Measurements from ENCODE around the gene STK32B. TPM values are rescaled to one million over a fixed set of nuclear protein-coding genes. Genes with fewer than 3 reads are reported as not detected.

Gene STK32B
- total and polyA plus RNA-seq, 2 of the 8 experiments (the other 6 are each of a cell fraction or from before 2014, with no cell fraction given) = 2.3 to 2.5 TPM

DNA sequence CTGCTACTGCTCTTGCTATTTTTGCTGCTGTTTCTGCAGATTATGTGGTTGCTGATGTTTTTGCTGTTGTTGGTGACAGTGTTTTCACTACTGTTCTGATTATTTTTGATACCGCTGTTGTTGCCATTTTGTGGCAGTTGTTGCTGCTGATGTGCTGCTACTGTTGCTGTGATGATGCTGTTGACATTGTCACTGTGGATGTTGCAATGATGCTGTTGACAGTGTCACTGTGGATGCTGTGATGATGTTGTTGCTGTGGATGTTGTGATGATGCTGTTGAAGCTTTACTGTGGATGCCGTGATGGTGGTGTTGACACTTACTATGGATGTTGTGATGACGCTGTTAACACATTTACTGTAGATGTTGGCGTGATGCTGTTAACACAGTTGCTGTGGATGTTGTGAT lies 476.8 kb downstream of the STK32B start:
- Histone ChIP-seq H2AFZ (ENCODE audit: low read length) (no peak overlapping the region), H3K9ac (replicated peaks in 1 of 4; ENCODE audit: extremely low read depth in 1 of 4, low read depth in 3 of 4, low read length in 3 of 4) (peak overlapping the region in 1 of 4 experiments; percentile 60; a peak in 1 of 7 replicates), H2BK20ac (ENCODE audit: low read length) (no peak overlapping the region), H4K20me1 (replicated peaks in 1 of 2; ENCODE audit: control insufficient read depth in 1 of 2, insufficient read depth in 2 of 2, low read length in 2 of 2) (peaks cover 0 to 3% of the 10 kb centered on the region in 2 experiments), H3K27ac (ENCODE audit: low read depth, low read length) (no peak overlapping the region; the same call in 1 of the 2 replicates), H3K27me3 (replicated peaks in 1 of 4; ENCODE audit: control insufficient read depth in 3 of 4, extremely low read depth in 1 of 4, insufficient read depth in 3 of 4, low read length in 3 of 4) (no peaks in the 10 kb centered on the region), H3K14ac (ENCODE audit: insufficient read length) (peak overlapping the region; percentile 66), H3K4me2 (ENCODE audit: insufficient read depth in 1 of 2, low read depth in 2 of 2, low read length in 2 of 2) (no peak overlapping the region), H2BK12ac (ENCODE audit: low read depth, low read length) (peak overlapping the region; percentile 61; the same call in 1 of the 2 replicates), H4K8ac (ENCODE audit: extremely low read depth, insufficient read depth, low read length) (no peak overlapping the region), H4K91ac (replicated peaks; ENCODE audit: insufficient read length, low read length) (no peak overlapping the region), H3K18ac (ENCODE audit: extremely low read depth, low read length) (no peak overlapping the region), H2BK5ac (ENCODE audit: low read depth, low read length) (0 out of 2 replicates have a peak overlapping the region, but pooled peaks have one; percentile 4), H3K4me3 (ENCODE audit: extremely low read depth in 1 of 4, insufficient read depth in 2 of 4, low read depth in 3 of 4, low read length in 4 of 4) (no peak overlapping the region), H3K79me1 (ENCODE audit: low read depth, low read length) (no peaks in the 10 kb centered on the region), H3K23me2 (ENCODE audit: low read depth, low read length) (peaks cover 4% of the 10 kb centered on the region), H3K9me3 (ENCODE audit: insufficient read depth in 2 of 2, low read depth in 1 of 2, low read length in 1 of 2) (0 out of 4 replicates have a peak, but pooled peaks cover 0 to 8% of the 10 kb centered on the region in 2 experiments), H3K56ac (replicated peaks; ENCODE audit: insufficient read length, low read depth, low read length) (no peak overlapping the region), H2BK15ac (ENCODE audit: low read length) (no peak overlapping the region), H3K79me2 (ENCODE audit: control insufficient read depth in 1 of 2, insufficient read depth in 2 of 2, low read length in 2 of 2) (no peaks in the 10 kb centered on the region), H3K36me3 (ENCODE audit: control insufficient read depth in 2 of 4, insufficient read depth in 4 of 4, low read length in 3 of 4) (peaks cover 0 to 3% (median 0%) of the 10 kb centered on the region in 4 experiments; a peak in 1 of 8 replicates), H3K4me1 (replicated peaks in 1 of 4; ENCODE audit: control insufficient read depth in 3 of 4, insufficient read depth in 4 of 4, low read length in 3 of 4) (peaks cover 0 to 3% (median 0%) of the 10 kb centered on the region in 4 experiments; a peak in 1 of 7 replicates), H2AK5ac (ENCODE audit: low read depth, low read length) (peak overlapping the region; percentile 97), H4K5ac (ENCODE audit: insufficient read length, low read depth, low read length) (no peak overlapping the region), H2BK120ac (replicated peaks; ENCODE audit: low read depth, low read length) (no peak overlapping the region), H3K4ac (replicated peaks; ENCODE audit: insufficient read length, low read depth, low read length) (no peak overlapping the region), H3K23ac (ENCODE audit: insufficient read length) (no peak overlapping the region)
- CTCF ChIA-PET (ENCODE audit: partially characterized antibody) = no interaction called here
- POLR2A ChIA-PET (ENCODE audit: partially characterized antibody) = no interaction called here
- WGBS, 2 experiments (ENCODE audit: extremely low coverage in 1 of 2, insufficient coverage in 1 of 2, insufficient read length in 1 of 2, insufficient replicate concordance in 2 of 2, low coverage in 1 of 2, low lambda C conversion rate in 2 of 2, missing lambda C conversion rate in 1 of 2) = 89% methylated on average over 4 of the region's 4 CpGs; no CpG with 5 or more reads in 1 of the 2 experiments
- no peak for TF ChIP-seq SP4 (IDR thresholded peaks at IDR 0.05; ENCODE audit: low read length)
- no peak for TF ChIP-seq TEAD4 (IDR thresholded peaks at IDR 0.05; ENCODE audit: low read depth, low read length)
- no peak for TF ChIP-seq POLR2A (IDR thresholded peaks at IDR 0.05; ENCODE audit: control extremely low read depth in 1 of 2, low read depth in 2 of 2, low read length in 2 of 2)
- no peak for TF ChIP-seq BCL11A (IDR thresholded peaks at IDR 0.05; ENCODE audit: low read depth in 2 of 2, low read length in 2 of 2)
- no peak for TF ChIP-seq KDM5A (IDR thresholded peaks at IDR 0.05; ENCODE audit: low read length)
- no peak for TF ChIP-seq FOSL1 (IDR thresholded peaks at IDR 0.05; ENCODE audit: insufficient read depth, low read depth, low read length)
- no peak for TF ChIP-seq POU5F1 (IDR thresholded peaks at IDR 0.05; ENCODE audit: low read depth, low read length)
- TF ChIP-seq RXRA (IDR thresholded peaks at IDR 0.05; ENCODE audit: insufficient read depth, low read depth, low read length) = no peak
- TF ChIP-seq CTBP2 (IDR thresholded peaks at IDR 0.05; ENCODE audit: borderline replicate concordance, insufficient read depth, insufficient read length, low read length) = no peak
- no peak for TF ChIP-seq SRF (IDR thresholded peaks at IDR 0.05; ENCODE audit: low read depth, low read length)
- TF ChIP-seq CHD2 (IDR thresholded peaks at IDR 0.05; ENCODE audit: low read length) = no peak
- TF ChIP-seq TBP (IDR thresholded peaks at IDR 0.05; ENCODE audit: low read depth, low read length) = no peak
- TF ChIP-seq JUN (IDR thresholded peaks at IDR 0.05; ENCODE audit: low read depth, low read length) = no peak
- FAIRE-seq (no peak), DNase-seq (ENCODE audit: low read depth in 1 of 2, low spot score in 2 of 2) (no peak)

Data from H1 (cell line).